Upper lobe of right lung (tissue), 1 donor: Measurements from ENCODE around the gene ST6GALNAC2. TPM values are rescaled to one million over a fixed set of nuclear protein-coding genes. Genes with fewer than 3 reads are reported as not detected.

ENCODE experiments used
- ATAC-seq: fragments of 200-7000 bp; cut with Tn5 transposase; one replicate; pipeline ENCODE4 v1.9.1; 2020; ENCODE audit warnings: mild to moderate bottlenecking, moderate library complexity
- DNase-seq: peaks from one replicate; pipeline ENCODE4 v3.0.0-alpha.2; 2020
- H3K27ac ChIP-seq: fragments of 200-600 bp; one replicate; pipeline ENCODE4 v1.8.0; 2022
- H3K27me3 ChIP-seq: fragments of 200-600 bp; one replicate; pipeline ENCODE4 v1.8.0; 2022; ENCODE audit warnings: mild to moderate bottlenecking
- H3K36me3 ChIP-seq: fragments of 200-600 bp; one replicate; pipeline ENCODE4 v1.8.0; 2022
- H3K4me1 ChIP-seq: fragments of 200-600 bp; one replicate; pipeline ENCODE4 v1.8.0; 2022
- H3K4me3 ChIP-seq: fragments of 200-600 bp; one replicate; pipeline ENCODE4 v1.8.0; 2022; ENCODE audit warnings: mild to moderate bottlenecking
- H3K9me3 ChIP-seq: fragments of 200-600 bp; one replicate; pipeline ENCODE4 v1.8.0; 2022
- CTCF ChIP-seq: fragments of 200-600 bp; IDR thresholded peaks from one replicate; pipeline ENCODE4 v1.8.0; 2022; ENCODE audit warnings: antibody characterized with exemption
- intact Hi-C: fragments of 100-400 bp; cut with DNase I; formaldehyde crosslinking; loops from one replicate; pipeline ENCODE4 v1.11.0; 2022
- total RNA-seq: library from RNA; stranded (reverse); fragmentation: NEBNext Ultra II Directional; extraction: Animal tissue kit (Norgen Biotek cat#: 25700); gene quantifications from one replicate; pipeline ENCODE4 v1.2.1, GENCODE V29; 2021
- donor health status: DM: no; HTN: yes; CAD: no; lungs with severe emphysema.

The ST6GALNAC2 gene
- total RNA-seq, 1 donor from 2014 or later: 24.5 TPM

GRCh38 chr17:76521262-76521661, 64.4 kb downstream of the ST6GALNAC2 start:
- intact Hi-C loops: no loop called here
- peaks cover 19% of the 10 kb centered on the region for H3K4me1 ChIP-seq

GRCh38 chr17:76519048-76519966, 66.4 kb downstream of the ST6GALNAC2 start:
- Histone ChIP-seq H3K36me3 (no peaks in the 10 kb centered on the region), H3K27me3 (no peaks in the 10 kb centered on the region), H3K4me1 (peaks cover 9% of the 10 kb centered on the region), H3K4me3 (no peak overlapping the region), H3K9me3 (no peaks in the 10 kb centered on the region), H3K27ac (no peak overlapping the region)
- DNase-seq (no peak), ATAC-seq (no peak)
- no peak for TF ChIP-seq CTCF
- intact Hi-C loops: no loop called here

More at GRCh38 chr17:76521262-76521661, 64.4 kb downstream of the ST6GALNAC2 start:
- no peak for DNase-seq
- no peak for ATAC-seq
- no peak overlapping the region for H3K4me3 ChIP-seq
- H3K36me3 ChIP-seq: no peaks in the 10 kb centered on the region
- TF ChIP-seq CTCF: no peak
- H3K9me3 ChIP-seq: no peaks in the 10 kb centered on the region
- H3K27ac ChIP-seq: no peak overlapping the region
- H3K27me3 ChIP-seq: no peaks in the 10 kb centered on the region

- intact Hi-C loops: no loop called here
- no peaks in the 10 kb centered on the region for H3K27me3 ChIP-seq
- no peak for ATAC-seq
- no peak for TF ChIP-seq CTCF
- H3K9me3 ChIP-seq: no peaks in the 10 kb centered on the region
- no peak for DNase-seq
- no peak overlapping the region for H3K4me3 ChIP-seq
- H3K4me1 ChIP-seq: peaks cover 5% of the 10 kb centered on the region
- no peaks in the 10 kb centered on the region for H3K36me3 ChIP-seq
- no peak overlapping the region for H3K27ac ChIP-seq
These were observed 68.0 kb downstream of the ST6GALNAC2 start for GRCh38 chr17:76517638-76518038.

Other genes with a start within 250 kb of the ST6GALNAC2 start
- gene PRPSAP1, start 231.9 kb downstream of the ST6GALNAC2 start, total RNA-seq: 60.2 TPM
- gene SPHK1, start 201.3 kb downstream of the ST6GALNAC2 start, total RNA-seq: 8.5 TPM
- gene UBE2O, start 132.7 kb downstream of the ST6GALNAC2 start, total RNA-seq: 19.3 TPM
- not detected for gene AANAT, start 118.3 kb downstream of the ST6GALNAC2 start, total RNA-seq
- 46.4 TPM for gene RHBDF2, start 84.4 kb downstream of the ST6GALNAC2 start, total RNA-seq
- gene CYGB, start 48.2 kb downstream of the ST6GALNAC2 start, total RNA-seq: 34.3 TPM
- 7.7 TPM for gene PRCD, start 45.8 kb downstream of the ST6GALNAC2 start, total RNA-seq
- gene ST6GALNAC1, start 57.9 kb upstream of the ST6GALNAC2 start, total RNA-seq: 14.1 TPM
- 159 TPM for gene MXRA7, start 125.1 kb upstream of the ST6GALNAC2 start, total RNA-seq
- gene JMJD6, start 140.7 kb upstream of the ST6GALNAC2 start, total RNA-seq: 29.6 TPM
- gene METTL23, start 141.0 kb upstream of the ST6GALNAC2 start, total RNA-seq: 31.6 TPM
- 145 TPM for gene SRSF2, start 151.5 kb upstream of the ST6GALNAC2 start, total RNA-seq
- gene MFSD11, start 152.3 kb upstream of the ST6GALNAC2 start, total RNA-seq: 32.3 TPM